ENCODE results near the gene SMIM14.
A peak's percentile ranks its signal among the peaks of the same experiment; 100 is the strongest.
"Not testable (repeated sequence)": the region's sequence is repeated elsewhere in the genome, so short reads cannot be mapped to it uniquely, and the experiment has no call there.

The SMIM14 gene

GRCh38 chr4:39638354-39639239 is at the start of gene SMIM14:
TSS of gene SMIM14 (minus strand) at chr4:39638865. CDS start at chr4:39605145, 33,720 bp downstream.
- peak; percentile 97 for DNase-seq (ENCODE audit: low read depth)

GRCh38 chr4:39687014-39687413 is 48.3 kb upstream of the SMIM14 start:
- no peak for DNase-seq (ENCODE audit: low read depth)

- no peak for DNase-seq (ENCODE audit: low read depth)
Measured at GRCh38 chr4:39685990-39686389, 47.3 kb upstream of the SMIM14 start.

- DNase-seq (ENCODE audit: low read depth), result no peak
Measured at GRCh38 chr4:39682138-39682537, 43.5 kb upstream of the SMIM14 start.

- DNase-seq (ENCODE audit: low read depth), result not testable (repeated sequence)
Measured at GRCh38 chr4:39681003-39681402, 42.3 kb upstream of the SMIM14 start.

GRCh38 chr4:39675681-39676080 is 37.0 kb upstream of the SMIM14 start:
- DNase-seq (ENCODE audit: low read depth), result not testable (repeated sequence)

GRCh38 chr4:39670296-39670695 is 31.6 kb upstream of the SMIM14 start:
- not testable (repeated sequence) for DNase-seq (ENCODE audit: low read depth)

- DNase-seq (ENCODE audit: low read depth), result no peak
Measured at GRCh38 chr4:39668887-39669286, 30.2 kb upstream of the SMIM14 start.

- no peak for DNase-seq (ENCODE audit: low read depth)
Measured at GRCh38 chr4:39667706-39668105, 29.0 kb upstream of the SMIM14 start.

- DNase-seq (ENCODE audit: low read depth), result peak; percentile 61
Measured at GRCh38 chr4:39664828-39665731, 26.4 kb upstream of the SMIM14 start.

GRCh38 chr4:39662683-39663082 is 24.0 kb upstream of the SMIM14 start:
- no peak for DNase-seq (ENCODE audit: low read depth)

GRCh38 chr4:39660757-39661156 is 22.1 kb upstream of the SMIM14 start:
- no peak for DNase-seq (ENCODE audit: low read depth)

- DNase-seq (ENCODE audit: low read depth), result no peak
Measured at GRCh38 chr4:39660045-39660444, 21.4 kb upstream of the SMIM14 start.

- DNase-seq (ENCODE audit: low read depth), result no peak
Measured at GRCh38 chr4:39658756-39659155, 20.1 kb upstream of the SMIM14 start.

- DNase-seq (ENCODE audit: low read depth), result no peak
Measured at GRCh38 chr4:39657465-39657864, 18.8 kb upstream of the SMIM14 start.

GRCh38 chr4:39656638-39657037 is 18.0 kb upstream of the SMIM14 start:
- DNase-seq (ENCODE audit: low read depth), result not testable (repeated sequence)

GRCh38 chr4:39655876-39656275 is 17.2 kb upstream of the SMIM14 start:
- no peak for DNase-seq (ENCODE audit: low read depth)

GRCh38 chr4:39655211-39655610 is 16.5 kb upstream of the SMIM14 start:
- no peak for DNase-seq (ENCODE audit: low read depth)

GRCh38 chr4:39651586-39651985 is 12.9 kb upstream of the SMIM14 start:
- DNase-seq (ENCODE audit: low read depth), result not testable (repeated sequence)

- no peak for DNase-seq (ENCODE audit: low read depth)
Measured at GRCh38 chr4:39649639-39650265, 11.1 kb upstream of the SMIM14 start.

- DNase-seq (ENCODE audit: low read depth), result no peak
Measured at GRCh38 chr4:39648827-39649558, 10.3 kb upstream of the SMIM14 start.

GRCh38 chr4:39648213-39648612 is 9.5 kb upstream of the SMIM14 start:
- DNase-seq (ENCODE audit: low read depth), result no peak

Measured in ELR (cell line).